DMS79 treated with DMSO at 0.1 percent for 48 hours (cell line): ENCODE measurements around the gene MAL.
"Not testable (repeated sequence)": the region's sequence is repeated elsewhere in the genome, so short reads cannot be mapped to it uniquely, and the experiment has no call there.

Experiments used
- DNase-seq: peaks from one replicate; lab custom pipeline; 2025; lab: John Stamatoyannopoulos, UW

Gene MAL

GRCh38 chr2:95032868-95033603 lies 7.5 kb downstream of the MAL start:
- DNase-seq: no peak

- no peak for DNase-seq
Observed at GRCh38 chr2:95034221-95034620, 8.7 kb downstream of the MAL start.

- DNase-seq: no peak
Observed at GRCh38 chr2:95034818-95035217, 9.3 kb downstream of the MAL start.

GRCh38 chr2:95036596-95037383 lies 11.3 kb downstream of the MAL start:
- no peak for DNase-seq

- no peak for DNase-seq
Observed at GRCh38 chr2:95037384-95037839, 11.9 kb downstream of the MAL start.

- DNase-seq: not testable (repeated sequence)
Observed at GRCh38 chr2:95037841-95038585, 12.5 kb downstream of the MAL start.

- DNase-seq: no peak
Observed at GRCh38 chr2:95038635-95039298, 13.3 kb downstream of the MAL start.

- no peak for DNase-seq
Observed at GRCh38 chr2:95039363-95039762, 13.9 kb downstream of the MAL start.

GRCh38 chr2:95039978-95040377 lies 14.5 kb downstream of the MAL start:
- no peak for DNase-seq

GRCh38 chr2:95040426-95040825 lies 14.9 kb downstream of the MAL start:
- DNase-seq: no peak

- DNase-seq: no peak
Observed at GRCh38 chr2:95041060-95041823, 15.7 kb downstream of the MAL start.

- DNase-seq: no peak
Observed at GRCh38 chr2:95041824-95042442, 16.4 kb downstream of the MAL start.

- no peak for DNase-seq
Observed at GRCh38 chr2:95042472-95043271, 17.2 kb downstream of the MAL start.

- peak; percentile 84 for DNase-seq
Observed at GRCh38 chr2:95043300-95044093, 18.0 kb downstream of the MAL start.

GRCh38 chr2:95044601-95045000 lies 19.1 kb downstream of the MAL start:
- DNase-seq: no peak

GRCh38 chr2:95046371-95047112 lies 21.0 kb downstream of the MAL start:
- no peak for DNase-seq

GRCh38 chr2:95047629-95048510 lies 22.4 kb downstream of the MAL start:
- DNase-seq: peak; percentile 75
